Measurements from ENCODE around the gene FGD3. TPM values are rescaled to one million over a fixed set of nuclear protein-coding genes. Genes with fewer than 3 reads are reported as not detected.

The FGD3 gene
- total RNA-seq, 1 experiment from 2014 or later = not detected

DNA sequence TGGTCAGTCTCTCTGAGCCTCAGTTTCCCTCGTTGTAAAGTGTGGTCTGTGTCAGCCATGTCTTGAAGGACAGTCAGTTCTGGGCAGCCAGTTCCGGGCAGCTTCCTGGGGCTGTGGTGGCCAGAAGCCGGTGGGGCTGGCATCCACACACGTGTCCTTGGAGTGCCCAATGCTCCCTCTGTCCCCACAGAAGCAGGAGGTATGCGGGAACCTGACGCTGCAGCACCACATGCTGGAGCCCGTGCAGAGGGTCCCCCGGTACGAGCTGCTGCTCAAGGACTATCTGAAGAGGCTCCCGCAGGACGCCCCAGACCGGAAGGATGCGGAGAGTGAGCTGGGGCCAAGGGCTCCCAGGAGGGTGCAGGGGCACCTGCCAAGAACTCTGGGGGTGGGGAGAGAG is 62.7 kb downstream of the FGD3 start:
- peaks cover 20% of the 10 kb centered on the region for H3K27me3 Mint-ChIP-seq (ENCODE audit: insufficient read depth, unreplicated experiment)
- CTCF ChIA-PET = interaction anchor here (0.6 kb wide), 1 partner anchor 297 kb away, joined by 3 read pairs; no protein-coding TSS in a partner anchor
- no peak overlapping the region for H3K4me3 Mint-ChIP-seq (ENCODE audit: unreplicated experiment)
- no TSS peak for BruUV-seq (replicated peaks)
- no peaks in the 10 kb centered on the region for H3K9me3 Mint-ChIP-seq (ENCODE audit: unreplicated experiment)
- no peak overlapping the region for H3K27ac Mint-ChIP-seq (ENCODE audit: low read depth, unreplicated experiment)
- POLR2A ChIA-PET = no interaction called here
- TF ChIP-seq, protein P1, sequence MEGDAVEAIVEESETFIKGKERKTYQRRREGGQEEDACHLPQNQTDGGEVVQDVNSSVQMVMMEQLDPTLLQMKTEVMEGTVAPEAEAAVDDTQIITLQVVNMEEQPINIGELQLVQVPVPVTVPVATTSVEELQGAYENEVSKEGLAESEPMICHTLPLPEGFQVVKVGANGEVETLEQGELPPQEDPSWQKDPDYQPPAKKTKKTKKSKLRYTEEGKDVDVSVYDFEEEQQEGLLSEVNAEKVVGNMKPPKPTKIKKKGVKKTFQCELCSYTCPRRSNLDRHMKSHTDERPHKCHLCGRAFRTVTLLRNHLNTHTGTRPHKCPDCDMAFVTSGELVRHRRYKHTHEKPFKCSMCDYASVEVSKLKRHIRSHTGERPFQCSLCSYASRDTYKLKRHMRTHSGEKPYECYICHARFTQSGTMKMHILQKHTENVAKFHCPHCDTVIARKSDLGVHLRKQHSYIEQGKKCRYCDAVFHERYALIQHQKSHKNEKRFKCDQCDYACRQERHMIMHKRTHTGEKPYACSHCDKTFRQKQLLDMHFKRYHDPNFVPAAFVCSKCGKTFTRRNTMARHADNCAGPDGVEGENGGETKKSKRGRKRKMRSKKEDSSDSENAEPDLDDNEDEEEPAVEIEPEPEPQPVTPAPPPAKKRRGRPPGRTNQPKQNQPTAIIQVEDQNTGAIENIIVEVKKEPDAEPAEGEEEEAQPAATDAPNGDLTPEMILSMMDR (IDR thresholded peaks at IDR 0.05; ENCODE audit: unreplicated experiment) = no peak
- H3K36me3 Mint-ChIP-seq (ENCODE audit: insufficient read depth, unreplicated experiment) = no peaks in the 10 kb centered on the region
- DNase-seq (ENCODE audit: unreplicated experiment) = no peak
- intact Hi-C loops (cut with micrococcal nuclease) = no loop called here
- no peaks in the 10 kb centered on the region for H3K4me1 Mint-ChIP-seq (ENCODE audit: insufficient read depth, unreplicated experiment)

DNA sequence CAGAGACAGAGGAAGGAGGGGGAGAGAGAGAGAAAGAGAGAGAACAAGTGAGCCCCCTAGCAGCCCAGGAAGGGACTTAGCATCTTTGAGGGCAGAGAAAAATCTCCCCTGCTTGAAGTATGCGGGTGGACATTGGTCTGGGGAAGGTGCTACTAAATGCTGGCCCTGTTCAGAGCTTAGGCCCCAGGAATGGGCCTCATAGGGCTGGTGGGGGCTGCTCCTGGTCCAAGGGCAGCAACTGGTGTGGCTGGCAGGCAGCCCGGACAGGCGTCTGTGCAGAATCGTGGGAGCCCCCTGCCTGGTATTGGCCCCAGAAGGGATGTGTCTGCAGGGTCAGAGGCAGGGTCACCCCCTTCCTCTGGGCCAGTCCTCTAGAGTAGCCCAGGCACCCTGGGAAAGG is 63.4 kb downstream of the FGD3 start:
- Mint-ChIP-seq H3K36me3 (ENCODE audit: insufficient read depth, unreplicated experiment) (no peaks in the 10 kb centered on the region), H3K27me3 (ENCODE audit: insufficient read depth, unreplicated experiment) (peaks cover 26% of the 10 kb centered on the region), H3K27ac (ENCODE audit: low read depth, unreplicated experiment) (no peak overlapping the region), H3K9me3 (ENCODE audit: unreplicated experiment) (no peaks in the 10 kb centered on the region), H3K4me3 (ENCODE audit: unreplicated experiment) (no peak overlapping the region), H3K4me1 (ENCODE audit: insufficient read depth, unreplicated experiment) (no peaks in the 10 kb centered on the region)
- intact Hi-C loops (cut with micrococcal nuclease) = no loop called here
- TF ChIP-seq, protein P1 (IDR thresholded peaks at IDR 0.05; ENCODE audit: unreplicated experiment) = no peak
- no peak for DNase-seq (ENCODE audit: unreplicated experiment)
- BruUV-seq (replicated peaks) = no TSS peak
- CTCF ChIA-PET = interaction anchor here (0.6 kb wide), 1 partner anchor 298 kb away, joined by 3 read pairs; no protein-coding TSS in a partner anchor
- POLR2A ChIA-PET = no interaction called here

DNA sequence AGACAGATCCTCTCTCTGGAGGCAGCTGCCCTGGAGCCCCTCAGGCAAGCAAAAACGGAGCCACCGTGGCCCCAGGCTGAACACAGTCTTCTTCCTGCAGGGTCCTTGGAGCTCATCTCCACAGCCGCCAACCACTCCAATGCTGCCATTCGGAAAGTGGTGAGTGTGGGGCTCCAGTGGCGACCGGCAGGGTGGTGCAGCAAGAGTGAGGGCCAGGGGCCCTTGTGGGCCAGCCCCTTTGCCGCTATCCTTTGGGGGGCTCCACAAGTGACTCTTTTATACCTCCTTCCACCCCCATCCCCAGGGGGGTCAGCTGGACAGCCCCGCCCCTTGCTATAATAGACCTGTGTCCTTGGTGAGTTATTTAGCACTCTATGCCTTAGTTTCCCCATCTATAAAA is 63.8 kb downstream of the FGD3 start:
- ChIA-PET POLR2A (no interaction called here), CTCF (no interaction called here)
- DNase-seq (ENCODE audit: unreplicated experiment) = no peak
- Mint-ChIP-seq H3K27me3 (ENCODE audit: insufficient read depth, unreplicated experiment) (peaks cover 28% of the 10 kb centered on the region), H3K9me3 (ENCODE audit: unreplicated experiment) (no peaks in the 10 kb centered on the region), H3K4me1 (ENCODE audit: insufficient read depth, unreplicated experiment) (no peaks in the 10 kb centered on the region), H3K27ac (ENCODE audit: low read depth, unreplicated experiment) (no peak overlapping the region), H3K36me3 (ENCODE audit: insufficient read depth, unreplicated experiment) (no peaks in the 10 kb centered on the region), H3K4me3 (ENCODE audit: unreplicated experiment) (no peak overlapping the region)
- TF ChIP-seq, protein P1 (IDR thresholded peaks at IDR 0.05; ENCODE audit: unreplicated experiment) = no peak
- no TSS peak for BruUV-seq (replicated peaks)
- intact Hi-C loops (cut with micrococcal nuclease) = no loop called here

DNA sequence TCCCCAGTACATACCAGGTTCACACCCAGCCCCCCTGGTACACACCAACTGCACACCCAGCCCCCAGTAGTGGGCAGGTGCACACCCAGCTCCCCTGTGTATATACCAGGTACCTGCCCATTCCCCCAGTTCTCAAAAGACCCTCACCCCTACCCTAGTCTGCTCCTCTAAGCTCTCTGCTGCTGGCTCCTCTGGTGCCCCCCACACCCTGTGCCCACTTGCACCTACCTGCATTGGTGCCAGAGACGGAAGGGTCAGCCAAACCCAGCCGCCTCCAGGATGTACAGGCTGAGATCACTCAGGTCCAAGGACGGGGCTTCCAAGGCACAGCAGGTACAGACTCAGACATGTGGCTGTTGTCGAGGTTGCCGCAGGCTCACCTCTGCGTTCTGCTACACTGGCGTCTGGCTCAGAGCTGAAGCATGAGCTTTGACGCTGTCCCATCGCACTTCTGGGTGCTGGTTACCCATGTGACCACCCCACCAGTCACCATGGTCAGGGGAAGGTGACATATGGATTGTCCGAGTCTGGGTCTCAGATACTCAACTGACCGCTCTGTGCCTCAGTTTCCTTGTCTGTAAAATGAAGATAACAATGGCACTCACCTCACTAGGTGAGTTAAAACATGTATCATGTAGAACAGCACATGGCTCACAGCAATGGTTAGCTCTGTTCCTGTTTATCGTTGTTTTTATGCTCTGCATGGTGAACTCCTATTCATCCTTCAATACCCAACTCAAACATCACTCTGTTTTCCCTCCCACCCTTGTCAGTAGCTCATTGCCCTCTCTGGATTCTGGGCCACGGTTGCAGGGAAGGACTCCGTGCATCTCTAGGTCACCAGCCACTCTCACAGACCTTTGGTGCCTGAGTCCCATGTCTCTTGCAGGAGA is 65.9 kb downstream of the FGD3 start:
- peaks cover 39% of the 10 kb centered on the region for H3K27me3 Mint-ChIP-seq (ENCODE audit: insufficient read depth, unreplicated experiment)
- H3K4me1 Mint-ChIP-seq (ENCODE audit: insufficient read depth, unreplicated experiment) = no peaks in the 10 kb centered on the region
- CTCF ChIA-PET = interaction anchor here (0.7 to 4.1 kb wide), 3 partner anchors 8 to 60 kb away, joined by 3 to 40 read pairs (median 4); no protein-coding TSS in a partner anchor
- no peak overlapping the region for H3K27ac Mint-ChIP-seq (ENCODE audit: low read depth, unreplicated experiment)
- intact Hi-C loops (cut with micrococcal nuclease) = no loop called here
- no peaks in the 10 kb centered on the region for H3K36me3 Mint-ChIP-seq (ENCODE audit: insufficient read depth, unreplicated experiment)
- no peaks in the 10 kb centered on the region for H3K9me3 Mint-ChIP-seq (ENCODE audit: unreplicated experiment)
- POLR2A ChIA-PET = no interaction called here
- DNase-seq (ENCODE audit: unreplicated experiment) = no peak
- TF ChIP-seq, protein P1 (IDR thresholded peaks at IDR 0.05; ENCODE audit: unreplicated experiment) = no peak
- no peak overlapping the region for H3K4me3 Mint-ChIP-seq (ENCODE audit: unreplicated experiment)
- no TSS peak for BruUV-seq (replicated peaks)

Measured in MCF 10A (cell line).